Naive thymus-derived CD8-positive, alpha-beta T cell (primary cell): ENCODE data around the gene GALP. TPM values are rescaled to one million over a fixed set of nuclear protein-coding genes. Genes with fewer than 3 reads are reported as not detected.
"Not testable (repeated sequence)": the region's sequence is repeated elsewhere in the genome, so short reads cannot be mapped to it uniquely, and the experiment has no call there.

Experiments used
- ATAC-seq, 2 donors: fragments of 150-1000 bp; cut with Tn5 transposase in 1 of 2; sonication (Bioruptor Pico), chemical (Tn5 transposase) in 1 of 2; 1 replicate in 1 of 2; 2 replicates in 1 of 2; pipeline ENCODE4 v1.10.0; 2021; ENCODE audit warnings: mild to moderate bottlenecking in 2 of 2, moderate library complexity in 2 of 2
- POLR2A ChIA-PET: fragments of 350-600 bp; sonication (Branson Sonifier 250); formaldehyde crosslinking; loops from one replicate; lab custom pipeline; 2021; ENCODE audit warnings: antibody characterized with exemption; lab: Charles Lee
- DNase-seq, 10 donors: peaks; one replicate each; pipeline versions ENCODE4 v3.0.0 to v3.0.0-alpha.2; 2020 to 2022
- H3K27ac Mint-ChIP-seq, 10 donors: one replicate each; pipeline ENCODE4 v1.8.0; 2020 to 2022; ENCODE audit warnings: mild to moderate bottlenecking in 10 of 10, mixed read lengths in 10 of 10, moderate library complexity in 4 of 10, inconsistent platforms in 1 of 10
- H3K27me3 Mint-ChIP-seq, 5 donors: one replicate each; pipeline ENCODE4 v1.8.0; 2021 to 2022; ENCODE audit warnings: mixed read lengths in 5 of 5
- H3K36me3 Mint-ChIP-seq, 3 donors: one replicate each; pipeline ENCODE4 v1.8.0; 2020 to 2022; ENCODE audit warnings: mixed read lengths in 3 of 3, mild to moderate bottlenecking in 2 of 3, inconsistent platforms in 1 of 3
- H3K4me1 Mint-ChIP-seq, 4 donors: one replicate each; pipeline ENCODE4 v1.8.0; 2021 to 2022; ENCODE audit warnings: mixed read lengths in 4 of 4
- H3K4me3 Mint-ChIP-seq, 10 donors: one replicate each; pipeline ENCODE4 v1.8.0; 2020 to 2022; ENCODE audit warnings: mild to moderate bottlenecking in 10 of 10, mixed read lengths in 10 of 10, moderate library complexity in 6 of 10, inconsistent platforms in 1 of 10
- H3K9me3 Mint-ChIP-seq, 9 donors: one replicate each; pipeline ENCODE4 v1.8.0; 2020 to 2022; ENCODE audit warnings: mixed read lengths in 9 of 9, mild to moderate bottlenecking in 3 of 9, inconsistent platforms in 1 of 9, moderate library complexity in 1 of 9
- polyA plus RNA-seq, 3 donors: library from polyadenylated mRNA; unstranded; fragments of 300-500 nt; fragmentation: Illumina TruSeq; gene quantifications; one replicate each; pipeline ENCODE4 v1.2.3, GENCODE V29; 2021
- total RNA-seq, 8 experiments: library from RNA in 2 of 8; stranded (reverse) in 2 of 8; gene quantifications; one replicate each; pipeline ENCODE4 v1.2.3 and lab custom pipeline; 2021 to 2026

The GALP gene
- total RNA-seq: not detected
- polyA plus RNA-seq: not detected
- total RNA-seq (lab: John Stamatoyannopoulos, UW): 0 reads per million in 6 experiments

- H3K4me3 Mint-ChIP-seq, H3K27ac Mint-ChIP-seq, DNase-seq, H3K9me3 Mint-ChIP-seq, H3K4me1 Mint-ChIP-seq, POLR2A ChIA-PET, H3K27me3 Mint-ChIP-seq, ATAC-seq, H3K36me3 Mint-ChIP-seq: not testable (repeated sequence)
These were observed at the start of gene GALP for GRCh38 chr19:56175861-56176307. GALP (plus strand) TSS chr19:56176008; CDS start chr19:56177109, 1,101 bp downstream.

GRCh38 chr19:56126983-56127780 lies 48.6 kb upstream of the GALP start:
- H3K9me3 Mint-ChIP-seq: no peaks in the 10 kb centered on the region
- no peaks in the 10 kb centered on the region for H3K36me3 Mint-ChIP-seq
- H3K27me3 Mint-ChIP-seq: no peaks in the 10 kb centered on the region
- no peak for DNase-seq
- POLR2A ChIA-PET: no interaction called here
- ATAC-seq: no peak
- peaks cover 2 to 12% (median 9%) of the 10 kb centered on the region in 4 donors for H3K4me1 Mint-ChIP-seq
- H3K4me3 Mint-ChIP-seq: no peak overlapping the region
- H3K27ac Mint-ChIP-seq: no peak overlapping the region

- H3K36me3 Mint-ChIP-seq: no peaks in the 10 kb centered on the region
- H3K27me3 Mint-ChIP-seq: no peaks in the 10 kb centered on the region
- peaks cover 0 to 6% (median 0%) of the 10 kb centered on the region in 4 donors for H3K4me1 Mint-ChIP-seq
- POLR2A ChIA-PET: no interaction called here
- no peak for DNase-seq
- H3K4me3 Mint-ChIP-seq: no peak overlapping the region
- no peak overlapping the region for H3K27ac Mint-ChIP-seq
- ATAC-seq: no peak
- H3K9me3 Mint-ChIP-seq: no peaks in the 10 kb centered on the region
These were observed 45.8 kb upstream of the GALP start for GRCh38 chr19:56130006-56130405.

- peaks cover 0 to 6% (median 0%) of the 10 kb centered on the region in 4 donors for H3K4me1 Mint-ChIP-seq
- H3K27me3 Mint-ChIP-seq: no peaks in the 10 kb centered on the region
- ATAC-seq (no peak), DNase-seq (no peak)
- H3K4me3 Mint-ChIP-seq: peak overlapping the region in 1 of 10 donors; percentile 36
- POLR2A ChIA-PET: no interaction called here
- no peak overlapping the region for H3K27ac Mint-ChIP-seq
- H3K36me3 Mint-ChIP-seq: no peaks in the 10 kb centered on the region
- no peaks in the 10 kb centered on the region for H3K9me3 Mint-ChIP-seq
These were observed 44.2 kb upstream of the GALP start for GRCh38 chr19:56131651-56132050.

GRCh38 chr19:56132316-56132822 lies 43.4 kb upstream of the GALP start:
- Mint-ChIP-seq H3K27ac (no peak overlapping the region), H3K9me3 (no peaks in the 10 kb centered on the region), H3K4me3 (no peak overlapping the region), H3K27me3 (no peaks in the 10 kb centered on the region), H3K4me1 (peaks cover 0 to 8% (median 0%) of the 10 kb centered on the region in 4 donors), H3K36me3 (no peaks in the 10 kb centered on the region)
- DNase-seq: no peak
- no peak for ATAC-seq
- POLR2A ChIA-PET: no interaction called here

- no peaks in the 10 kb centered on the region for H3K27me3 Mint-ChIP-seq
- DNase-seq: no peak
- no peak overlapping the region for H3K4me3 Mint-ChIP-seq
- peaks cover 0 to 9% (median 2%) of the 10 kb centered on the region in 4 donors for H3K4me1 Mint-ChIP-seq
- H3K9me3 Mint-ChIP-seq: no peaks in the 10 kb centered on the region
- POLR2A ChIA-PET: no interaction called here
- no peaks in the 10 kb centered on the region for H3K36me3 Mint-ChIP-seq
- ATAC-seq: no peak
- H3K27ac Mint-ChIP-seq: peak overlapping the region in 1 of 10 donors; percentile 49
These were observed 41.8 kb upstream of the GALP start for GRCh38 chr19:56133858-56134653.

- H3K4me3 Mint-ChIP-seq: no peak overlapping the region
- no peaks in the 10 kb centered on the region for H3K27me3 Mint-ChIP-seq
- H3K27ac Mint-ChIP-seq: no peak overlapping the region
- POLR2A ChIA-PET: no interaction called here
- no peak for ATAC-seq
- H3K9me3 Mint-ChIP-seq: no peaks in the 10 kb centered on the region
- H3K4me1 Mint-ChIP-seq: peaks cover under 1 to 13% (median 6%) of the 10 kb centered on the region in 4 donors
- no peaks in the 10 kb centered on the region for H3K36me3 Mint-ChIP-seq
- no peak for DNase-seq
These were observed 41.2 kb upstream of the GALP start for GRCh38 chr19:56134654-56134921.

GRCh38 chr19:56136362-56136761 lies 39.4 kb upstream of the GALP start:
- H3K4me1 Mint-ChIP-seq: peaks cover 7 to 26% (median 20%) of the 10 kb centered on the region in 4 donors

GRCh38 chr19:56137405-56137804 lies 38.4 kb upstream of the GALP start:
- H3K27ac Mint-ChIP-seq: no peak overlapping the region
- H3K4me1 Mint-ChIP-seq: peaks cover 11 to 33% (median 27%) of the 10 kb centered on the region in 4 donors
- H3K36me3 Mint-ChIP-seq: no peaks in the 10 kb centered on the region
- no peak overlapping the region for H3K4me3 Mint-ChIP-seq
- no peaks in the 10 kb centered on the region for H3K9me3 Mint-ChIP-seq
- no peak for ATAC-seq
- no peaks in the 10 kb centered on the region for H3K27me3 Mint-ChIP-seq
- POLR2A ChIA-PET: interaction anchor here (0.9 to 8.5 kb wide), 2 partner anchors 13 to 16 kb away, joined by 3 to 76 read pairs; partner anchors contain the start of gene ZNF787
- DNase-seq: no peak

More at GRCh38 chr19:56136362-56136761, 39.4 kb upstream of the GALP start:
- Mint-ChIP-seq H3K27me3 (no peaks in the 10 kb centered on the region), H3K4me3 (no peak overlapping the region), H3K36me3 (no peaks in the 10 kb centered on the region), H3K27ac (peak overlapping the region in 1 of 10 donors; percentile 24), H3K9me3 (no peaks in the 10 kb centered on the region)
- ATAC-seq: no peak
- no peak for DNase-seq
- POLR2A ChIA-PET: interaction anchor here (8.5 kb wide), 1 partner anchor 15 kb away, joined by 76 read pairs; the partner anchor contains the start of gene ZNF787

- H3K4me1 Mint-ChIP-seq: peaks cover 13 to 40% (median 34%) of the 10 kb centered on the region in 4 donors
- POLR2A ChIA-PET: interaction anchor here (0.9 to 8.5 kb wide), 2 partner anchors 13 to 17 kb away, joined by 3 to 76 read pairs; partner anchors contain the start of gene ZNF787
- no peaks in the 10 kb centered on the region for H3K36me3 Mint-ChIP-seq
- H3K4me3 Mint-ChIP-seq: peak overlapping the region in 3 of 10 donors; percentile 11 to 57 (median 37)
- H3K9me3 Mint-ChIP-seq: no peaks in the 10 kb centered on the region
- H3K27me3 Mint-ChIP-seq: no peaks in the 10 kb centered on the region
- no peak for DNase-seq
- ATAC-seq: no peak
- H3K27ac Mint-ChIP-seq: peak overlapping the region in 2 of 10 donors; percentile 32 to 40
These were observed 37.7 kb upstream of the GALP start for GRCh38 chr19:56138069-56138468.

- Mint-ChIP-seq H3K27me3 (no peaks in the 10 kb centered on the region), H3K36me3 (no peaks in the 10 kb centered on the region), H3K9me3 (no peaks in the 10 kb centered on the region), H3K4me3 (peak overlapping the region; percentile 90 to 98 (median 94)), H3K27ac (peak overlapping the region; percentile 91 to 98 (median 96)), H3K4me1 (peaks cover 24 to 50% (median 46%) of the 10 kb centered on the region in 4 donors)
- peak in 1 of 10 donors; percentile 4 for DNase-seq
- ATAC-seq: no peak
- POLR2A ChIA-PET: interaction anchor here (1.1 to 8.5 kb wide), 3 partner anchors 19 to 175 kb away, joined by 3 to 76 read pairs (median 4); partner anchors contain the start of genes ZNF787 and ZSCAN5A
These were observed 35.8 kb upstream of the GALP start for GRCh38 chr19:56139847-56140582.
